Measurements from ENCODE around the gene ATF6B. TPM values are rescaled to one million over a fixed set of nuclear protein-coding genes. Genes with fewer than 3 reads are reported as not detected.

Gene ATF6B
- total RNA-seq, 4 donors from 2014 or later: 41.5 to 63.5 (median 57.3) TPM

DNA sequence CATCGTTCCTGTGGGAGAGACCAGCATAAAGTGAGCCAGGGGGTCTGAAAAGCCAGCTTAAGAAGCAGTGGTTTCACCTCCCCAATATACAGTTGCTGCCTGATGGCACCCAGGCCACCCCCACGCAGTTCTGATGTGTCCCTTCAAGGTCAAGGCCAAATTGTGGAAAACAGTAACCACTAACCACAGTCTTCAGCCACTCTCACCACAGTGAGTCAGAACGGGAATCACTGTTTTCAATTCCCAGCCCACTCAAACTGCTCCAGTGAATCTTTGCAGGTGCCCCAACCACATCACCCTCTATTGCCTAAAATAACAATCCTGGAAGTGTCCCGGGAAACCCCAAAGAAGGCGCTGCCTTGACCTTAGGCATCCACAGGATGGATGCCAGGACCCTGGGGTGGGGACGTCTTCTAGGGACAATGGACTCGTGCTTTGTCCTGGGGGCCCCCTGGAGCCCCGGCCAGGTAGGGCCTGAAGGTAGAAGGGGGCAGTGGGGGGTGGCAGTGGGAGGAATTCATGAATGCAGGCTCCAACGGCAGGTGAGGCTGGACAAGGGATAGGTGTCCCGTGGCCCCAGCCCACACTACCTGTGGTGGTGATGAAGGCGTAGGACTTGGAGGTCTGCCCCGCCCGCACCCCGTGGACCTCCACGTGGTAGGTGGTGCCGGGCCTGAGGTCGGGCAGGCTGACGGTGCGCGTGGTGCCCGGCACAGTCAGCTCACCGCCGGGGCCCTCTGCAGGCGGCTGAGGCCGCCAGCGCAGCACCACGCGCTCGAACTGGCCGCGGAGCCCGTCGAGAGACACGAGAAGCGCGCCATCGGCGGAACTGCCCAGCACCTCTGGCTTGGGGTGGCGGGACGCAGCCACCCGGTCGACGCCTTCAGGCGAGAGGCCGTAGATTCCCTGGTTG lies 41.1 kb downstream of the ATF6B start:
- H3K9me3 ChIP-seq: no peaks in the 10 kb centered on the region
- peak; percentile 38 to 49 for DNase-seq
- WGBS, 2 donors: 27 to 30% methylated on average over 4 to 28 of the region's 45 CpGs

GRCh38 chr6:32085759-32086459 lies 42.1 kb downstream of the ATF6B start:
- H3K27me3 ChIP-seq: no peaks in the 10 kb centered on the region
- H3K36me3 ChIP-seq: no peaks in the 10 kb centered on the region
- DNase-seq: no peak
- peaks cover 9 to 36% of the 10 kb centered on the region in 2 donors for H3K4me1 ChIP-seq
- H3K27ac ChIP-seq: peak overlapping the region in 1 of 3 donors; percentile 80
- H3K9me3 ChIP-seq: no peaks in the 10 kb centered on the region
- WGBS, 2 donors: 83 to 90% methylated on average over 12 to 14 of the region's 17 CpGs
- intact Hi-C loops (cut with DNase I): no loop called here
- TF ChIP-seq CTCF (IDR thresholded peaks at IDR 0.05) (no peak), POLR2A (IDR thresholded peaks at IDR 0.05) (no peak)
- H3K4me3 ChIP-seq (replicated peaks in 1 of 3): no peak overlapping the region

More for the DNA sequence above, 41.1 kb downstream of the ATF6B start:
- Histone ChIP-seq H3K27me3 (no peaks in the 10 kb centered on the region), H3K4me3 (replicated peaks in 1 of 3) (peak overlapping the region in 1 of 3 donors; percentile 10), H3K27ac (peak overlapping the region in 2 of 3 donors; percentile 66 to 80), H3K4me1 (peaks cover 12 to 35% of the 10 kb centered on the region in 2 donors), H3K36me3 (no peaks in the 10 kb centered on the region)
- TF ChIP-seq POLR2A (IDR thresholded peaks at IDR 0.05) (no peak), CTCF (IDR thresholded peaks at IDR 0.05) (no peak)
- intact Hi-C loops (cut with DNase I): no loop called here

GRCh38 chr6:32084780-32085179 lies 43.3 kb downstream of the ATF6B start:
- intact Hi-C loops (cut with DNase I): no loop called here
- H3K27me3 ChIP-seq: no peaks in the 10 kb centered on the region
- H3K36me3 ChIP-seq: no peaks in the 10 kb centered on the region
- DNase-seq: no peak
- peaks cover 9 to 36% of the 10 kb centered on the region in 2 donors for H3K4me1 ChIP-seq
- H3K9me3 ChIP-seq: no peaks in the 10 kb centered on the region
- H3K4me3 ChIP-seq (replicated peaks in 1 of 3): no peak overlapping the region
- H3K27ac ChIP-seq: no peak overlapping the region
- 90 to 100% methylated on average over 2 of the region's 2 CpGs for WGBS, 2 donors
- TF ChIP-seq POLR2A (IDR thresholded peaks at IDR 0.05) (no peak), CTCF (IDR thresholded peaks at IDR 0.05) (no peak)

GRCh38 chr6:32083812-32084768 lies 44.0 kb downstream of the ATF6B start:
- no peaks in the 10 kb centered on the region for H3K36me3 ChIP-seq
- no peak for TF ChIP-seq POLR2A (IDR thresholded peaks at IDR 0.05)
- TF ChIP-seq CTCF (IDR thresholded peaks at IDR 0.05): no peak
- 73 to 93% methylated on average over 22 of the region's 22 CpGs for WGBS, 2 donors
- H3K9me3 ChIP-seq: no peaks in the 10 kb centered on the region
- H3K4me3 ChIP-seq (replicated peaks in 1 of 3): no peak overlapping the region
- H3K27ac ChIP-seq: peak overlapping the region in 1 of 3 donors; percentile 17
- peaks cover 9 to 36% of the 10 kb centered on the region in 2 donors for H3K4me1 ChIP-seq
- H3K27me3 ChIP-seq: no peaks in the 10 kb centered on the region
- intact Hi-C loops (cut with DNase I): no loop called here
- peak in 1 of 2 donors; percentile 66 for DNase-seq
